ENCODE measurements around the gene LRRIQ1. TPM values are rescaled to one million over a fixed set of nuclear protein-coding genes. Genes with fewer than 3 reads are reported as not detected.

The LRRIQ1 gene
- total RNA-seq, 1 experiment from 2014 or later: 0.39 TPM

GRCh38 chr12:85057370-85057963 is 21.3 kb downstream of the LRRIQ1 start:
- no peaks in the 10 kb centered on the region for H3K79me1 ChIP-seq (ENCODE audit: insufficient read depth, low read depth, low read length, poor library complexity, severe bottlenecking)
- no peak overlapping the region for H3K4ac ChIP-seq (ENCODE audit: low read depth, low read length)
- H3K4me3 Mint-ChIP-seq: no peak overlapping the region
- H4K91ac ChIP-seq (ENCODE audit: insufficient read length, low read depth, low read length): no peak overlapping the region
- no peaks in the 10 kb centered on the region for H3K9me3 Mint-ChIP-seq
- H3K9me3 ChIP-seq (ENCODE audit: control insufficient read depth, low read depth, low read length): no peaks in the 10 kb centered on the region
- no peak overlapping the region for H2BK5ac ChIP-seq (ENCODE audit: insufficient read length, low read length)
- no peak overlapping the region for H3K4me2 ChIP-seq (ENCODE audit: insufficient read depth, insufficient read length, low read length)
- no peak overlapping the region for H3K27ac Mint-ChIP-seq
- DNase-seq: peak; percentile 51
- H3K27ac ChIP-seq (ENCODE audit: insufficient read length, low read depth, low read length): no peak overlapping the region
- H3K27me3 ChIP-seq (ENCODE audit: insufficient read depth, low read length): no peaks in the 10 kb centered on the region
- no peaks in the 10 kb centered on the region for H3K36me3 Mint-ChIP-seq (ENCODE audit: insufficient read depth in 1 of 3, low read depth in 3 of 3)
- H2BK120ac ChIP-seq (ENCODE audit: low read depth, low read length, poor library complexity, severe bottlenecking): no peak overlapping the region
- H2AK5ac ChIP-seq (ENCODE audit: insufficient read length, low read length): no peak overlapping the region
- H2BK15ac ChIP-seq (ENCODE audit: low read depth, low read length): no peak overlapping the region
- no peak overlapping the region for H2BK12ac ChIP-seq (ENCODE audit: insufficient read length, low read depth, low read length)
- no peak overlapping the region for H4K8ac ChIP-seq (replicated peaks; ENCODE audit: insufficient read length, low read depth, low read length)
- TF ChIP-seq CTCF (conservative IDR thresholded peaks at IDR 0.05): peak; percentile 86
- no peak overlapping the region for H2AFZ ChIP-seq (ENCODE audit: low read length)
- no peak overlapping the region for H3K18ac ChIP-seq (ENCODE audit: insufficient read length, low read depth, low read length)
- H3K14ac ChIP-seq (ENCODE audit: insufficient read depth, low read length): no peak overlapping the region
- no peaks in the 10 kb centered on the region for H3K79me2 ChIP-seq (ENCODE audit: insufficient read depth, low read length)
- H3K4me1 ChIP-seq (ENCODE audit: insufficient read depth, low read length): no peaks in the 10 kb centered on the region
- H3K23ac ChIP-seq (ENCODE audit: insufficient read length, low read depth, low read length): no peak overlapping the region
- no peaks in the 10 kb centered on the region for H4K20me1 ChIP-seq (ENCODE audit: control insufficient read depth, insufficient read depth, insufficient read length)
- H3K27me3 Mint-ChIP-seq (ENCODE audit: low read depth): peaks cover 2% of the 10 kb centered on the region; the same call in 1 of the 2 replicates
- WGBS (ENCODE audit: extremely low coverage, insufficient read length, low lambda C conversion rate): no CpG with 5 or more reads among the region's 2 CpGs
- H4K5ac ChIP-seq (ENCODE audit: insufficient read length, low read depth, low read length): no peak overlapping the region
- no peaks in the 10 kb centered on the region for H3K23me2 ChIP-seq (ENCODE audit: insufficient read length, low read depth, low read length, poor library complexity, severe bottlenecking)
- no peak overlapping the region for H3K9ac ChIP-seq (ENCODE audit: extremely low read depth, insufficient read length, low read length)
- H2BK20ac ChIP-seq (ENCODE audit: low read depth, low read length, poor library complexity, severe bottlenecking): no peak overlapping the region
- H3T11ph ChIP-seq (ENCODE audit: low read length): no peak overlapping the region
- no peaks in the 10 kb centered on the region for H3K4me1 Mint-ChIP-seq
- H3K56ac ChIP-seq (ENCODE audit: insufficient read length, low read depth, low read length): no peak overlapping the region
